Posterior vena cava (tissue), 2 donors: ENCODE results near the gene TNPO3. TPM values are rescaled to one million over a fixed set of nuclear protein-coding genes. Genes with fewer than 3 reads are reported as not detected.

Experiments
- DNase-seq: peaks from one replicate; pipeline ENCODE4 v3.0.0-alpha.2; 2020; ENCODE audit warnings: low spot score
- intact Hi-C, 2 donors: fragments of 100-400 bp; cut with DNase I; formaldehyde crosslinking; loops; one replicate each; pipeline versions ENCODE4 v1.14.1 to v1.14.2; 2022 to 2023
- total RNA-seq, 2 donors: library from RNA; stranded (reverse); fragmentation: NEBNext Ultra II Directional; extraction: Animal tissue kit (Norgen Biotek cat#: 25700); gene quantifications; one replicate each; pipeline ENCODE4 v1.2.1, GENCODE V29; 2021
- donor health status: DM: yes; HTN: yes; CAD: no.
- donor health status: DM: yes; HTN: yes; CAD: no.

Gene TNPO3
- total RNA-seq, 2 donors from 2014 or later, result 25.4 to 27.9 TPM

GRCh38 chr7:128915841-128916642 lies 138.9 kb downstream of the TNPO3 start:
- intact Hi-C loops, result no loop called here
- peak; percentile 74 for DNase-seq

- DNase-seq, result peak; percentile 58
- intact Hi-C loops, result no loop called here
Measured at GRCh38 chr7:128915271-128915819, 139.6 kb downstream of the TNPO3 start.

GRCh38 chr7:128914566-128915151 lies 140.3 kb downstream of the TNPO3 start:
- peak; percentile 47 for DNase-seq
- intact Hi-C loops, result loop anchor here in 1 of 2 donors (5.0 kb wide), 1 partner anchor 183 kb away; no protein-coding TSS in a partner anchor

DNA sequence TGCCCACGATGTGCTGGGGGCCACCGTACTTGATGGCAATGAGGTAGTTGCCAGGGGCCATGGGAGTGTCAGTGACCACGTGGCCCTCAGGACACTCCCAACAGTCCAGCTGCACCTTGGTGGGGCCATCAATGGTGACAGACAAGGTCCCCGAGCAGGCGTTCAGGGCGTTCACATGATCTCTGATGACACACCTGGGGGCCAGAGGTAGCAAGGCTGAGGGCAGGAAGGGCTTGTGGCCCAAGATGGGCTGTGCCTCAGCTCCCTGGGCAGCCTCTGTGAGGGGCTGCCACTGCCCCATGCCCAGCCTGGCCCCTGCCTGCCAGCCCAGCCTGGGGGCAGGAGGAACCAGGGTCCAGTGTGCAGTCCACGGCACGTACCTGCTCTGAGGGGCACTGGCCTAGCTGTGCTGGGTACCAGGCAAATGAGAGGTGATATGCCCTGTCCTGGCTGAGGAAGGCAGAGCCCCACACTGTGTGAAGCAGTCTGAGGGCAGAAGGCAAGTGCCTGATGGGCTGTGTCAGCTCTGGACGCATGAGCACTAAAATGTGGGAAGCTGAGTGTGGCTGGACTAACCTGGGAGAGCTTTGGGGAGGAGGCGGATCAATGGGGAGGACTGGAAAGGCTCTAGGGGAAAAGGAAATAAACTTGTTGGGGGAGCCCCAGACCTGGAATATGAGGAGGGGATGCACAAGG lies 140.9 kb downstream of the TNPO3 start:
- DNase-seq, result peak; percentile 60
- intact Hi-C loops, result loop anchor here in 1 of 2 donors (5.0 kb wide), 1 partner anchor 183 kb away; no protein-coding TSS in a partner anchor

- peak; percentile 49 for DNase-seq
- intact Hi-C loops, result loop anchor here in 1 of 2 donors (5.0 kb wide), 1 partner anchor 184 kb away; no protein-coding TSS in a partner anchor
Measured at GRCh38 chr7:128912709-128913495, 142.0 kb downstream of the TNPO3 start.

DNA sequence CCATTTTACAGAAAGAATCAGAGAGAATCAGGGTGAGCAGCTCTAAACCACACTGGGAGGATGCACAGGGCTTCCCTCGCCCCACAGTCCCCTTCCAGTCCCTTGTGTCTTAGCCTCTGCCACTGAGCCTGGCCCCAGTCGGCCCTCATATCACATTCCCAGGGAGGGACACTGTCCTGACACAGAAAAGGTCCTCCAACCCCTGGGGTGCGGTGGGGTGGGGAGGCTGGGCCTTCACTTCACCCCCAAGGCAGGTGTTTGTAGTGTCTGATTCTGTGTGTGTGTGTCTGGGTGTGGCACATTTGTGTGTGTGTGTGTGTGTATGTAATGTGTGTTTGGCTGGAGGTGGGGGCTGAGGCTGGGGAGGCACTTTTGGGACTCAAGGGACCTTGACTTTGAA lies 142.6 kb downstream of the TNPO3 start:
- intact Hi-C loops, result loop anchor here in 1 of 2 donors (5.0 kb wide), 1 partner anchor 185 kb away; no protein-coding TSS in a partner anchor
- peak; percentile 41 for DNase-seq

DNA sequence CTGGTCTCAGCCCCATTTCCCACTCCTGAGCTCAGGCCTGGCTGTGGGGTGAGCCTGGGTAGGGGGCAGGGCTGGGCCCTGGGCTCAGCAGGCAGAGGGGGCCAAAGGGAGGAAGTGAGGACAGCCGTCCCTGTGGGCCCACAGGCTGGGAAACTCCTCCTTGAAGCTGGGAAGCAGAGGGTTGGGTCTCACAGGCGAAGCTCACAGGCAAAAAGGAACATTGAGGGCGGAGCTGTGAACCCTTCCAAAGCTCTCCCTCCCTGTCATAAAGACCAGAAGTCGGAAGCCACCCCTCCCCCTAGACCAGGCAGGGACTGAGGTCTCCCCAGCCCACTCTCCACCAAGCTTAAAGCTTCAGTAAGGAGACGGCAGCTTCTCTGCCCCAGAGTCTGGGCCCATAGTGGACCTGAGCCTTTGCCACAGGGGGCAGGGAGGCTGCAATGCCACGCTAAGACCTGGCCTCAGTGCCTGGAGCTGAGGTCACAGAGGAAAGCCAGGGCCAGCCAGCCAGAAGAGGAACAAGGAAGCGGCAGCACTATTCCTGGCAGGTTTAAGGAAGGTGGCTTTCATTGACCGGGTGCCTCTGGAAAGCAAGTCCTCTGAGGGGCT lies 143.4 kb downstream of the TNPO3 start:
- DNase-seq, result peak; percentile 56
- intact Hi-C loops, result loop anchor here in 1 of 2 donors (5.0 kb wide), 1 partner anchor 186 kb away; no protein-coding TSS in a partner anchor

- DNase-seq, result peak; percentile 51
- intact Hi-C loops, result loop anchor here in 1 of 2 donors (5.0 kb wide), 1 partner anchor 187 kb away; no protein-coding TSS in a partner anchor
Measured at GRCh38 chr7:128910569-128910945, 144.4 kb downstream of the TNPO3 start, which contains the start of gene KCP. Gene KCP, minus strand, starts transcription at chr7:128910709. Its CDS starts 33 bp downstream, at chr7:128910676.

GRCh38 chr7:128909625-128910568 lies 145.0 kb downstream of the TNPO3 start:
- intact Hi-C loops, result loop anchor here (5.0 to 10.0 kb wide), 2 partner anchors 185 to 187 kb away; no protein-coding TSS in a partner anchor
- DNase-seq, result peak; percentile 80

DNA sequence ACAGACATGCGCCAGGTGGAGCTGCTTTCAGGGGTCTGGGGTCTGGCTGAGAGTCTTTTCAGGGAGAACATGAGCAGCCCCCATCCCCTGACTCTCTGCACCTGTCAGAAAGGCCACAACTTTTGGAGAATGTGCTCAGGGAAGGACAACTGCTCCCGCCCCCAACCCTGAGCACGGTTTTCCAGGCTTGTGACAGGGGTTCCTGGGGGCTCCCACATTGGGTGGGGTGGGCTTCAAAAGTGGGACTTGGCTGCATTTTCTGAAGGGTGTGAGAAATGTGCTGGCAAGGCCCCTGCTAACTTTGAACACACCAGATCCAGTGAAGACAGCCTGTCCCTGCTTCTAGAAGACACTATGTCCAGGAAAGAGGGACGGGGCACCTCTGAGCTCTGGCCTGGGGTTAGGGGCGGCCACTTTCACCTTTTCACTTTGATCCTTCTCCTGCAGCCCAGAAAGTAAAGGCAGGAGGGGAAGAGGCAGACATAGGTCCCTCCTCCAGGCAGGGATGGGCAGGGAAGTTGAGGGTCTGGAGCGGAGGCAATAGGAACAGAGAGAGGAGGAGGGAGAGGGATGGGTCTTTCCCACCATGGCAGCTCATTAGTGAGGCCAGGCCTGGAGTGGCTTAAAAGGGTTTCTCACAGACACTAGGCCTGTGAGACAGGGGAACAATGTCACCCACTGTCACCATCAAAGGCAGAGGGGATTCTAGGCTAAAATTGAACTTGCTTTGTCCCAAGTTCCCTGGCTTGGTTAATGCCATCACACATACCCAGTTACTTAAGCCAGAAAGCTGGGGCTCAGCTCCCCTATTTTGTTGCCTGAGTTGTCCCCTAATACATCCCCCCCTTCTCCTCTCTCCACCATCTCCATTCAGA lies 145.9 kb downstream of the TNPO3 start:
- intact Hi-C loops, result loop anchor here in 1 of 2 donors (10.0 kb wide), 1 partner anchor 186 kb away; no protein-coding TSS in a partner anchor

GRCh38 chr7:128906766-128907559 lies 147.9 kb downstream of the TNPO3 start:
- intact Hi-C loops, result loop anchor here in 1 of 2 donors (10.0 kb wide), 1 partner anchor 188 kb away; no protein-coding TSS in a partner anchor
- peak; percentile 62 for DNase-seq

More for the DNA sequence above, 145.9 kb downstream of the TNPO3 start:
- peak; percentile 38 for DNase-seq

DNA sequence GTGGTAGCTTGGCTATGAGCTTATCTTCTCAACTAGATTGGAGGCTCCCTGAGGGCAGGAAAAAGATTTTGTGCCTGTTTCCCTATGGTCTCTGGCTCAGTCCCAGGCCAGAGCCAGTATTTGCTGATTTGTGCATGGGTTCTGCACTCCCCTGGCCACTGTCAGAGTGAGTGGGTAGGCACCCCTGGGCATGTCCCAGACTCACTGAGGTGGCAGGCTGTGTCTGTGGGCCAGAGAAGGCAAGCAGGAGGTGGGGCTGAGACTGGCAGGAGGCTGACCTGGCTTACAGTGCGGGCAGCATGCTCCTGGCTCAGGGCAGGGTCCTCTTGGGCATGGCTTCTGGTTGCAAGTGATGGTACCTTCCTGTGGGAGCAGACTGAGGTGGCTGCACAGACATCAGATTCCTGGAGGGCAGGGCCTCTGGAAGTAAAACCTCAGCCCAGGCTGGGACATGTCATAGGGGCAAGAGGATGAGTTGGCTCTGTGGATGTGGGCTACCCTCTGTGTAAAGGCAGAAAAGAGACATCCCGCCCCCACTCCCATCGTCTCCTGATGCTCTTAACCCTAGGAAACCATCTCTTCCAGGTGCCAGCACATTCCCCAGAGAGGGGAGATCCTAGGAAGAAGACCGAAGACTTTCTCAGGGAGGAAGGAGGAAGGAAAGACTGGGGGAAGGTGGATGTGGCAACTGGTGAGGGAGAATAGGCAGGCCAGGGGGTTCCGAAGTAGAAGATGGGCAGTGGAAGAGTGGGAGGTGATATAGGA lies 148.7 kb downstream of the TNPO3 start:
- DNase-seq, result peak; percentile 55
- intact Hi-C loops, result loop anchor here in 1 of 2 donors (10.0 kb wide), 1 partner anchor 189 kb away; no protein-coding TSS in a partner anchor

DNA sequence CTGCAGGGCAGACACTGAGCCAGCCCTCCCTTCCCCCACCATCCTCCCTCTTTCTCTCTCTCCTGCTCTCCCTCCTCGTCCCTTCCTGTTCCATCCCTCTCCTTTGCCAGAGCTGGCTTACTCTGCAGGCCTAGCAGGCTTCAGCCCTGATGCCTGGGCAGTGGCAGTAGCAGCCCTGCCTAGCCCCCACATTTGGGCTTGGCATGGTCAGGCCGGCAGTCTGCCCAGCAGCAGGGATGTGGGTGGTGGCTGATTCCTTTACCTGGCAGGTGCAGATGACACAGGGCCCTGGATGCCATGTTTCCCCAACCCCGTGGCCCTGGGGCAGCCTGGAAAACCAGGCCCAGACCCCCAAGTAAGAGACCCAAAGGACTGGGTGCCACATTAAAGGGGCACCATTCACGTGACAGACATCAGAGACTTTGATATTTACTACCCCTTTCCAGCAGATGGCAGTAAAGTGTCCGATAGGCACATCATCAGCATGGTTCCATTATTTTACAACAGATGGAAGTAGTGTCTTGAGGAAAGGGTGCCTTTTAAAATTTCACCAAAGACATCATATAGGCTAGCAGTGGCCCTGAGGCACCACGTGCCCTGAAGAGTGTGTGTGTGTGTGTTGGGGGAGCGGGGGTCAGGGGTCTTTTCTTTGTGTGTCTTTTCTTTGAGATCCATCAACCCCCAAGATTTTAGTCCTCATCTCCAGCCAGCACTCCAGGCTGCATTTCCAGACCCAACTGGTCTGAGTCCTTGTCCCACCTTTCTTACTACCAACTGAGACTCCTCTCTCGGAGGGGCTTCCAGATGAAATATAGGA lies 150.3 kb downstream of the TNPO3 start:
- intact Hi-C loops, result loop anchor here in 1 of 2 donors (10.0 kb wide), 1 partner anchor 190 kb away; no protein-coding TSS in a partner anchor
- DNase-seq, result peak; percentile 53
